HEK293T (cell line): ENCODE data around the gene PCP4L1.
"Not testable (repeated sequence)": the region's sequence is repeated elsewhere in the genome, so short reads cannot be mapped to it uniquely, and the experiment has no call there.

Experiments
- CTCF ChIA-PET: fragments of 350-600 bp; formaldehyde crosslinking; extraction: SDS; loops from one replicate; lab custom pipeline; 2021; ENCODE audit warnings: antibody characterized with exemption, inconsistent platforms; lab: Yijun Ruan, JAX
- POLR2A ChIA-PET: fragments of 350-600 bp; formaldehyde crosslinking; extraction: SDS; loops from one replicate; lab custom pipeline; 2020; ENCODE audit warnings: antibody characterized with exemption, inconsistent platforms; lab: Yijun Ruan, JAX
- DNase-seq: peaks from one replicate; pipeline ENCODE4 v3.0.0; 2012; ENCODE audit warnings: mixed read lengths; ENCODE audit errors: extremely low spot score
- ARNT ChIP-seq: fragments of 450-650 bp; IDR thresholded peaks from 2 replicates; pipeline ENCODE4 v1.6.1; 2017; ENCODE audit warnings: mild to moderate bottlenecking
- BHLHE40 ChIP-seq: fragments of 450-650 bp; IDR thresholded peaks from 2 replicates; pipeline ENCODE4 v1.6.1; 2016; ENCODE audit warnings: mild to moderate bottlenecking, moderate library complexity, borderline replicate concordance
- CTBP1 ChIP-seq: fragments of 450-650 bp; IDR thresholded peaks from 2 replicates; pipeline ENCODE4 v1.6.1; 2016; ENCODE audit warnings: borderline replicate concordance
- ELF4 ChIP-seq: fragments of 450-650 bp; IDR thresholded peaks from 2 replicates; pipeline ENCODE4 v1.6.1; 2017; ENCODE audit warnings: antibody characterized with exemption
- FOXA1 ChIP-seq: fragments of 450-650 bp; IDR thresholded peaks from 2 replicates; pipeline ENCODE4 v1.6.1; 2016; ENCODE audit warnings: mild to moderate bottlenecking
- FOXK2 ChIP-seq: fragments of 450-650 bp; IDR thresholded peaks from 2 replicates; pipeline ENCODE4 v1.6.1; 2016; ENCODE audit warnings: mild to moderate bottlenecking
- FOXM1 ChIP-seq: fragments of 450-650 bp; IDR thresholded peaks from 2 replicates; pipeline ENCODE4 v1.6.1; 2017; ENCODE audit warnings: mild to moderate bottlenecking, borderline replicate concordance
- HDGF ChIP-seq: fragments of 450-650 bp; IDR thresholded peaks from 2 replicates; pipeline ENCODE4 v1.6.1; 2017; ENCODE audit warnings: antibody characterized with exemption, borderline replicate concordance
- L3MBTL2 ChIP-seq: fragments of 450-650 bp; conservative IDR thresholded peaks from 2 replicates; pipeline ENCODE4 v1.6.1; 2016; ENCODE audit warnings: mild to moderate bottlenecking
- LEF1 ChIP-seq: fragments of 450-650 bp; IDR thresholded peaks from 2 replicates; pipeline ENCODE4 v1.6.1; 2017; ENCODE audit warnings: mild to moderate bottlenecking, borderline replicate concordance
- NFRKB ChIP-seq: fragments of 450-650 bp; IDR thresholded peaks from 2 replicates; pipeline ENCODE4 v1.6.1; 2016; ENCODE audit warnings: mild to moderate bottlenecking, moderate library complexity
- PKNOX1 ChIP-seq: fragments of 450-650 bp; IDR thresholded peaks from 2 replicates; pipeline ENCODE4 v1.6.1; 2016
- SP1 ChIP-seq: fragments of 450-650 bp; IDR thresholded peaks from 2 replicates; pipeline ENCODE4 v1.6.1; 2017
- SUZ12 ChIP-seq: fragments of 450-650 bp; IDR thresholded peaks from 2 replicates; pipeline ENCODE4 v1.6.1; 2016; ENCODE audit warnings: mild to moderate bottlenecking
- TARDBP ChIP-seq: fragments of 450-650 bp; IDR thresholded peaks from 2 replicates; pipeline ENCODE4 v1.6.1; 2016
- ZNF384 ChIP-seq: fragments of 450-650 bp; IDR thresholded peaks from 2 replicates; pipeline ENCODE4 v1.6.1; 2016

The PCP4L1 gene

GRCh38 chr1:161250829-161251228, 7.7 kb upstream of the PCP4L1 start:
- CTCF ChIA-PET, result no interaction called here
- TF ChIP-seq ZNF384, result no peak
- TF ChIP-seq BHLHE40, result no peak
- no peak for TF ChIP-seq PKNOX1
- no peak for TF ChIP-seq ARNT
- TF ChIP-seq NFRKB, result no peak
- TF ChIP-seq FOXK2, result no peak
- no peak for TF ChIP-seq TARDBP
- TF ChIP-seq FOXA1, result no peak
- TF ChIP-seq LEF1, result no peak
- no peak for TF ChIP-seq SUZ12
- DNase-seq, result no peak
- POLR2A ChIA-PET, result interaction anchor here (1.9 kb wide), 1 partner anchor 25 kb away, joined by 6 read pairs; the partner anchor contains the start of gene TOMM40L

GRCh38 chr1:161251579-161251978, 7.0 kb upstream of the PCP4L1 start:
- no peak for DNase-seq
- ChIA-PET CTCF (no interaction called here), POLR2A (no interaction called here)
- TF ChIP-seq ELF4 (no peak), NFRKB (no peak), PKNOX1 (no peak), FOXK2 (no peak), ARNT (no peak), CTBP1 (no peak), FOXA1 (no peak), ZNF384 (no peak), HDGF (no peak), TARDBP (no peak)

GRCh38 chr1:161255302-161255701, 3.2 kb upstream of the PCP4L1 start:
- POLR2A ChIA-PET, DNase-seq, CTCF ChIA-PET: not testable (repeated sequence)

DNA sequence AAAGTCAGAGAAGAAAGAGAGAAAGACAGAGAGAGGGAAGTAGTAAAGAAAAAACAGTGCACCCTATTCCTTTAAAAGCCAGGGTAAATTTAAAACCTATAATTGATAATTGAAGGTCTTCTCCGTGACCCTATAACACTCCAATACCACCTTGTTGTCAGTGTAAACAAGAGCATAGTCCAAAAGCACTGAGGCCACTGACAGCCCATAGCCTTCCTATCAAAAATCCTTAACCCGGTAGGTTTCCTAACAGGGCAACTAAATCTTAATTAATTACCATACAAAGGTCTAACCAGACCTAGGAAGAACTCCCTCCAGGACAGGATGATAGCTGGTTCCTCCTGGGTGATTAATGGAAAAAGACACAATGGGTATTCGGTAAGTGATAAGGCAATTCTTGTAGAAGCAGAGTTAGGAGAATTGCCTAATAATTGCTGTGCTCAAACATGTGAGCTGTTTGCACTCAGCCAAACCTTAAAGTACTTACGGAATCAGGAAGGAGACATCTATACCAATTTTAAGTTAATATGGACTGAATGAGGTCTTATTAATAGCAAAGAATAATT, 2.5 kb upstream of the PCP4L1 start:
- DNase-seq, CTCF ChIA-PET: not testable (repeated sequence)
- POLR2A ChIA-PET, result interaction anchor here (1.2 kb wide), 1 partner anchor 23 kb away, joined by 4 read pairs; no protein-coding TSS in a partner anchor

DNA sequence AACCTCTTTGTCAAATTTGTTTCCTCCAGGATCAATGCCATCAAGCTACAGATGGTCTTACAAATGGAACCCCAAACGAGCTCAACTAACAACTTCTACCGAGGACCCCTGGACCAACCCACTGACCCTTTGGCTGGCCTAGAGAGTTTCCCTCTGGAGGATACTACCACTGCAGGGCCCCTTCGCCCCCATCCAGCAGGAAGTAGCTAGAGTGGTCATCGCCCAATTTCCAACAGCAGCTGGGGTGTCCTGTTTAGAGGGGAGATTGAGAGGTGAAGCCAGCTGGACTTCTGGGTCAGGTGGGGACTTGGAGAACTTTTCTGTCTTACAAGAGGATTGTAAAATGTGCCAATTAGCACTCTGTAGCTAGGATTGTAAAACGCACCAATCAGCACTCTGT, 1.4 kb upstream of the PCP4L1 start:
- POLR2A ChIA-PET, result interaction anchor here (1.2 kb wide), 1 partner anchor 25 kb away, joined by 4 read pairs; no protein-coding TSS in a partner anchor
- CTCF ChIA-PET, result not testable (repeated sequence)

DNA sequence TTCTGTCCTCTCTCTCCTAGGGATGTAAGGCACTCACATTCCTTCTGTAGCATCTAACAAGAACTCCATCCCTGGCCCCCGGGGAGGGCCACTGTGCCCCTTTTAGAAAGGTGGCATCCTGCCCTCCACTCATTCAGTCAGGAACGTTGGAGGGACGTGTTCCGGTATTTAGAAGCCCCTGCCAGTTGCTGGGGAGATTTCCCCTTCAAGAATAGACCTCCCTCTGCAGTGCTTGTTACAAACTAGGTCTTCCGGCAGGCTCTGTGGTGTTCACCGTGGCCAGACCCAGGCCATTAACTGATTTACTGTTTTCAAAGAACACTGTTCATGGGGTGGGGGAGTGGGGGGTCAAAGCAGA, 779 bp downstream of the PCP4L1 start:
- DNase-seq, result no peak
- no peak for TF ChIP-seq L3MBTL2
- no peak for TF ChIP-seq HDGF
- no peak for TF ChIP-seq CTBP1
- TF ChIP-seq ELF4, result no peak
- no peak for TF ChIP-seq PKNOX1
- TF ChIP-seq FOXM1, result no peak
- no peak for TF ChIP-seq TARDBP
- TF ChIP-seq LEF1, result no peak
- TF ChIP-seq BHLHE40, result no peak
- no peak for TF ChIP-seq SUZ12
- no peak for TF ChIP-seq SP1
- POLR2A ChIA-PET, result no interaction called here

More for the DNA sequence above, 1.4 kb upstream of the PCP4L1 start:
- not testable (repeated sequence) for DNase-seq

GRCh38 chr1:161259765-161260164, 1.2 kb downstream of the PCP4L1 start:
- DNase-seq, result no peak
- POLR2A ChIA-PET, result no interaction called here
- TF ChIP-seq SUZ12 (no peak), FOXM1 (no peak), PKNOX1 (no peak), LEF1 (no peak), HDGF (no peak)
- CTCF ChIA-PET, result interaction anchor here (1.1 to 1.2 kb wide), 2 partner anchors 31 to 122 kb away, joined by 3 read pairs; no protein-coding TSS in a partner anchor

More for the DNA sequence above, 779 bp downstream of the PCP4L1 start:
- CTCF ChIA-PET, result interaction anchor here (1.1 kb wide), 1 partner anchor 32 kb away, joined by 3 read pairs; no protein-coding TSS in a partner anchor
